HepG2 (cell line): Measurements from ENCODE around the gene TRAF5. TPM values are rescaled to one million over a fixed set of nuclear protein-coding genes. Genes with fewer than 3 reads are reported as not detected.
"Not testable (repeated sequence)": the region's sequence is repeated elsewhere in the genome, so short reads cannot be mapped to it uniquely, and the experiment has no call there.

ENCODE experiments used
- ATAC-seq: fragments of 200-7000 bp; cut with Tn5 transposase; 3 replicates; pipeline ENCODE4 v1.9.1; 2020; ENCODE audit warnings: mild to moderate bottlenecking, moderate library complexity
- BruUV-seq: library from RNA; stranded (reverse); fragments of 400-500 nt; replicated peaks from 2 replicates; lab custom pipeline; 2021; lab: Mats Ljungman, UMichigan
- CTCF ChIA-PET: fragments of 300-600 bp; formaldehyde crosslinking; extraction: SDS; loops from one replicate; lab custom pipeline; 2021; ENCODE audit warnings: low total read pairs, inconsistent platforms, low intra/inter-chr PET ratio; lab: Yijun Ruan, JAX
- POLR2A ChIA-PET: fragments of 350-600 bp; sonication (Branson Sonifier 250); formaldehyde crosslinking; loops from one replicate; lab custom pipeline; 2020; ENCODE audit warnings: antibody characterized with exemption, inconsistent platforms; lab: Yijun Ruan, JAX
- DNase-seq: peaks from one replicate; pipeline ENCODE4 v3.0.0-alpha.2; 2015; ENCODE audit warnings: low spot score
- FAIRE-seq: peaks from 3 replicates; lab custom pipeline; 2011; peaks lifted over from hg19 to GRCh38; lab: Jason Lieb, UNC
- H2AFZ ChIP-seq: one replicate; pipeline ENCODE4 v1.6.1; 2011; ENCODE audit warnings: low read length, inconsistent platforms
- H3K27ac ChIP-seq: fragments of 300-600 bp; 3 replicates; pipeline ENCODE4 v1.8.0; 2011; ENCODE audit warnings: mixed run types, mild to moderate bottlenecking, mixed read lengths, low read length, inconsistent platforms; ENCODE audit not compliant: insufficient read depth; ENCODE audit errors: extremely low read length
- H3K27me3 ChIP-seq, 2 experiments: fragments of 200-600 bp in 1 of 2; 2 replicates in 1 of 2; 3 replicates in 1 of 2; pipeline versions ENCODE4 v1.6.0 to v1.8.0; 2011; ENCODE audit warnings: low read length in 2 of 2, mild to moderate bottlenecking in 2 of 2, moderate library complexity in 2 of 2, inconsistent platforms in 1 of 2; ENCODE audit not compliant: insufficient read depth in 2 of 2, control insufficient read depth in 1 of 2
- H3K36me3 ChIP-seq, 2 experiments: fragments of 200-600 bp in 1 of 2; replicated peaks in 1 of 2; 2 replicates in 1 of 2; 3 replicates in 1 of 2; pipeline versions ENCODE4 v1.5.1 to v1.8.0; 2011; ENCODE audit warnings: low read length in 2 of 2, inconsistent platforms in 1 of 2; ENCODE audit not compliant: insufficient read depth in 2 of 2, control insufficient read depth in 1 of 2
- H3K4me1 ChIP-seq: 2 replicates; pipeline ENCODE4 v1.5.1; 2012; ENCODE audit warnings: low read length, inconsistent platforms; ENCODE audit not compliant: insufficient read depth
- H3K4me2 ChIP-seq: 2 replicates; pipeline ENCODE4 v1.6.0; 2011; ENCODE audit warnings: low read depth, low read length, inconsistent platforms
- H3K4me3 ChIP-seq, 3 experiments: fragments of 200-600 bp in 1 of 3; sonication (generic), shearing (Covaris generic) in 1 of 3; replicated peaks in 1 of 3; 2 replicates each; pipeline ENCODE4 v1.5.1; 2011 to 2016; ENCODE audit warnings: low read length in 3 of 3, inconsistent platforms in 2 of 3, low read depth in 2 of 3, mild to moderate bottlenecking in 2 of 3, control low read depth in 1 of 3, mixed read lengths in 1 of 3; ENCODE audit not compliant: insufficient read depth in 1 of 3
- H3K79me2 ChIP-seq: one replicate; pipeline ENCODE4 v1.6.1; 2011; ENCODE audit warnings: low read length, inconsistent platforms; ENCODE audit not compliant: insufficient read depth
- H3K9ac ChIP-seq: 2 replicates; pipeline ENCODE4 v1.6.0; 2011; ENCODE audit warnings: mild to moderate bottlenecking, low read depth, low read length, inconsistent platforms; ENCODE audit not compliant: insufficient read depth
- H3K9me3 ChIP-seq: 2 replicates; pipeline ENCODE4 v1.5.1; 2012; ENCODE audit warnings: mild to moderate bottlenecking, low read length
- H4K20me1 ChIP-seq: 2 replicates; pipeline ENCODE4 v1.6.0; 2011; ENCODE audit warnings: inconsistent platforms, mild to moderate bottlenecking, low read length, moderate library complexity; ENCODE audit not compliant: insufficient read depth
- ATF4 ChIP-seq, 2 experiments: fragments of 450-650 bp in 1 of 2; sonication (generic) in 1 of 2; formaldehyde crosslinking; IDR thresholded peaks; 2 replicates each; pipeline versions ENCODE4 v1.5.0 to v1.8.0; 2020 to 2022; ENCODE audit warnings: mild to moderate bottlenecking in 1 of 2, missing genetic modification reagents in 1 of 2
- GTF2F1 ChIP-seq: fragments of 150-350 bp; IDR thresholded peaks from 2 replicates; pipeline ENCODE4 v1.6.1; 2014; ENCODE audit warnings: low read length
- IKZF5 ChIP-seq: IDR thresholded peaks from 2 replicates; pipeline ENCODE4 v1.6.1; 2018; ENCODE audit warnings: missing genetic modification reagents, mild to moderate bottlenecking, missing compliant biosample characterization
- NCOA2 ChIP-seq: sonication (generic); formaldehyde crosslinking; IDR thresholded peaks from 2 replicates; pipeline ENCODE4 v1.8.0; 2022; ENCODE audit warnings: inconsistent platforms
- NFIC ChIP-seq: IDR thresholded peaks from 2 replicates; pipeline ENCODE4 v1.6.1; 2012; ENCODE audit warnings: mild to moderate bottlenecking, low read length, inconsistent platforms
- NR2F2 ChIP-seq: IDR thresholded peaks from 2 replicates; pipeline ENCODE4 v1.6.1; 2012; ENCODE audit warnings: low read depth, inconsistent platforms, borderline replicate concordance
- PAWR ChIP-seq: sonication (generic); formaldehyde crosslinking; IDR thresholded peaks from 2 replicates; pipeline ENCODE4 v1.4.0; 2020; ENCODE audit warnings: missing genetic modification reagents, mild to moderate bottlenecking, borderline replicate concordance
- PCBP2 ChIP-seq: fragments of 200-400 bp; formaldehyde crosslinking; optimal IDR thresholded peaks from 2 replicates; pipeline ENCODE3; 2018; ENCODE audit warnings: low read length, low read depth; ENCODE audit not compliant: poor library complexity, severe bottlenecking
- ZNF367 ChIP-seq: sonication (generic); formaldehyde crosslinking; IDR thresholded peaks from 2 replicates; pipeline ENCODE4 v1.4.0; 2020; ENCODE audit warnings: missing genetic modification reagents, borderline replicate concordance
- ZNF614 ChIP-seq: IDR thresholded peaks from 2 replicates; pipeline ENCODE4 v1.6.1; 2018; ENCODE audit warnings: missing biosample characterization, missing genetic modification reagents, inconsistent platforms, borderline replicate concordance
- WGBS: methylation state at CpG from one replicate; pipeline ENCODE4 v1.1.6; 2017; ENCODE audit warnings: low lambda C conversion rate; 5-methylcytosine and 5-hydroxymethylcytosine counted together
- in situ Hi-C: cut with HindIII; loops from 2 replicates; pipeline ENCODE4 v1.10.0; 2017; ENCODE audit warnings: low pct_unique_long_range_greater_than_20kb; ENCODE audit not compliant: extremely low pct_ligation_motif_present
- intact Hi-C: fragments of 100-400 bp; cut with micrococcal nuclease; formaldehyde crosslinking; loops from one replicate; pipeline ENCODE4 v1.10.0; 2022; ENCODE audit not compliant: unreplicated experiment
- polyA plus RNA-seq, 8 experiments: library from polyadenylated mRNA; depleted of rRNA in 3 of 8; stranded (reverse) in 7 of 8; unstranded in 1 of 8; fragments of >200 nt; fragmentation: Illumina TruSeq in 4 of 8; extraction: Trizol in 4 of 8; gene quantifications; 2 replicates each; pipeline versions ENCODE4 v1.2.1 to v1.2.3, GENCODE V29; 2011 to 2016; ENCODE audit warnings: low read depth in 4 of 8, missing spikeins in 1 of 8, mixed read lengths in 1 of 8; ENCODE audit not compliant: insufficient read depth in 1 of 8
- total RNA-seq, 5 experiments: library from RNA; depleted of rRNA; stranded (reverse); fragments of >200 nt; fragmentation: Illumina TruSeq; extraction: Trizol; gene quantifications; 2 replicates each; pipeline ENCODE4 v1.2.3, GENCODE V29; 2016; ENCODE audit warnings: low read depth in 1 of 5
- TF ChIP-seq, protein P1 (sequence below): sonication (generic); formaldehyde crosslinking; IDR thresholded peaks from 2 replicates; pipeline ENCODE4 v1.5.0; 2020; ENCODE audit warnings: mild to moderate bottlenecking, missing genetic modification reagents
- TF ChIP-seq, protein P2 (sequence below): sonication (generic); formaldehyde crosslinking; conservative IDR thresholded peaks from 2 replicates; pipeline ENCODE4 v1.8.0; 2022; ENCODE audit warnings: mild to moderate bottlenecking, moderate library complexity, missing genetic modification reagents

The TRAF5 gene
- total and polyA plus RNA-seq, 2 of the 13 experiments (the other 11 are each of a cell fraction or from before 2014, with no cell fraction given) = 0.27 to 1.6 TPM

- ATAC-seq (no peak), DNase-seq (no peak), FAIRE-seq (no peak)
- Histone ChIP-seq H3K4me3 (no peak overlapping the region), H3K4me2 (no peak overlapping the region), H4K20me1 (no peaks in the 10 kb centered on the region), H2AFZ (no peak overlapping the region), H3K27ac (no peak overlapping the region), H3K27me3 (no peaks in the 10 kb centered on the region), H3K79me2 (no peaks in the 10 kb centered on the region), H3K9me3 (no peaks in the 10 kb centered on the region), H3K4me1 (no peaks in the 10 kb centered on the region), H3K36me3 (0 out of 5 replicates have a peak, but pooled peaks cover 0 to 3% of the 10 kb centered on the region in 2 experiments), H3K9ac (no peak overlapping the region)
- intact Hi-C loops = no loop called here
- ChIA-PET POLR2A (no interaction called here), CTCF (no interaction called here)
- in situ Hi-C loops = no loop called here
- TF ChIP-seq PCBP2 (no peak), GTF2F1 (no peak), ZNF614 (CRISPR knock-in tag) (no peak), ZNF367 (CRISPR knock-in tag) (no peak), NR2F2 (no peak), IKZF5 (no peak), NFIC (no peak), PAWR (CRISPR knock-in tag) (no peak), NCOA2 (CRISPR knock-in tag) (no peak), ATF4 (CRISPR knock-in tag; IDR thresholded peaks at IDR 0.05) (no peak)
- TF ChIP-seq, protein P1, sequence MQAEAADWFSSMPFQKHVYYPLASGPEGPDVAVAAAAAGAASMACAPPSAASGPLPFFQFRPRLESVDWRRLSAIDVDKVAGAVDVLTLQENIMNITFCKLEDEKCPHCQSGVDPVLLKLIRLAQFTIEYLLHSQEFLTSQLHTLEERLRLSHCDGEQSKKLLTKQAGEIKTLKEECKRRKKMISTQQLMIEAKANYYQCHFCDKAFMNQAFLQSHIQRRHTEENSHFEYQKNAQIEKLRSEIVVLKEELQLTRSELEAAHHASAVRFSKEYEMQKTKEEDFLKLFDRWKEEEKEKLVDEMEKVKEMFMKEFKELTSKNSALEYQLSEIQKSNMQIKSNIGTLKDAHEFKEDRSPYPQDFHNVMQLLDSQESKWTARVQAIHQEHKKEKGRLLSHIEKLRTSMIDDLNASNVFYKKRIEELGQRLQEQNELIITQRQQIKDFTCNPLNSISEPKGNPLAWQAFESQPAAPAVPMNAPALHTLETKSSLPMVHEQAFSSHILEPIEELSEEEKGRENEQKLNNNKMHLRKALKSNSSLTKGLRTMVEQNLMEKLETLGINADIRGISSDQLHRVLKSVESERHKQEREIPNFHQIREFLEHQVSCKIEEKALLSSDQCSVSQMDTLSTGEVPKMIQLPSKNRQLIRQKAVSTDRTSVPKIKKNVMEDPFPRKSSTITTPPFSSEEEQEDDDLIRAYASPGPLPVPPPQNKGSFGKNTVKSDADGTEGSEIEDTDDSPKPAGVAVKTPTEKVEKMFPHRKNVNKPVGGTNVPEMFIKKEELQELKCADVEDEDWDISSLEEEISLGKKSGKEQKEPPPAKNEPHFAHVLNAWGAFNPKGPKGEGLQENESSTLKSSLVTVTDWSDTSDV (CRISPR knock-in tag) = no peak
- TF ChIP-seq, protein P2, sequence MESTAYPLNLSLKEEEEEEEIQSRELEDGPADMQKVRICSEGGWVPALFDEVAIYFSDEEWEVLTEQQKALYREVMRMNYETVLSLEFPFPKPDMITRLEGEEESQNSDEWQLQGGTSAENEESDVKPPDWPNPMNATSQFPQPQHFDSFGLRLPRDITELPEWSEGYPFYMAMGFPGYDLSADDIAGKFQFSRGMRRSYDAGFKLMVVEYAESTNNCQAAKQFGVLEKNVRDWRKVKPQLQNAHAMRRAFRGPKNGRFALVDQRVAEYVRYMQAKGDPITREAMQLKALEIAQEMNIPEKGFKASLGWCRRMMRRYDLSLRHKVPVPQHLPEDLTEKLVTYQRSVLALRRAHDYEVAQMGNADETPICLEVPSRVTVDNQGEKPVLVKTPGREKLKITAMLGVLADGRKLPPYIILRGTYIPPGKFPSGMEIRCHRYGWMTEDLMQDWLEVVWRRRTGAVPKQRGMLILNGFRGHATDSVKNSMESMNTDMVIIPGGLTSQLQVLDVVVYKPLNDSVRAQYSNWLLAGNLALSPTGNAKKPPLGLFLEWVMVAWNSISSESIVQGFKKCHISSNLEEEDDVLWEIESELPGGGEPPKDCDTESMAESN (CRISPR knock-in tag) = no peak
- no TSS peak for BruUV-seq
- WGBS = 69% methylated on average over 1 of the region's 1 CpG
Measured at GRCh38 chr1:211393203-211393602, 66.6 kb downstream of the TRAF5 start.

DNA sequence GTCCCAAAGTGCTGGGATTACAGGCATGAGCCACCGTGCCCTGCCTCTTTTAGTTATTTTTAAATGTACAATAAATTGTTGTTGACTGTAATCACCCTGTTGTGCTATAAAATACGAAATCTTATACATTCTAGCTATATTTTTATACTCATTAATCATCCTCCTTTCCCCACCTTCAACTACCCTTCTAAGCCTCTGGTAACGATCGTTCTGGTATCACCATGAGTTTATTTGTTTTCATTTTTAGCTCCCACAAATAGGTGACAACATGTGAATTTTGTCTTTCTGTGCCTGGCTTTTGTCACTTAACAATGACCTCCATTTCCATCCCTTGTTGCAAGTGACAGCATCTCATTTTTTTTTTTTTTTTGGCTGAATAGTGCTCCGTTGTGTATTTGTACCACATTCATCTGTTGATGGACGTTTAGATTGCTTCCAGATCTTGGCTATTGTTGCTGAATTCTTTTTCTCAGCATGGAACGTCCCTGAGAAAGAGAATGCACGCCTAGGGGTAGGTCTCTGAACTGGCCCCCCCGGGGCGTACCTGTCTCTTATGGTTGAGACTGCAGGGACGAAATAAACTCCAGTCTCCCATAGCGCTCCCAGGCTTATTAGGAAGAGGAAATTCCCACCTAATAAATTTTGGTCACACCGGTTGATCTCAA is 71.8 kb downstream of the TRAF5 start:
- intact Hi-C loops = not testable (repeated sequence)

More for the DNA sequence above, 71.8 kb downstream of the TRAF5 start:
- BruUV-seq, H3K4me1 ChIP-seq, H2AFZ ChIP-seq, ATAC-seq, H3K79me2 ChIP-seq, H3K9ac ChIP-seq, H3K9me3 ChIP-seq, H4K20me1 ChIP-seq, H3K4me3 ChIP-seq, CTCF ChIA-PET, POLR2A ChIA-PET, H3K4me2 ChIP-seq, H3K36me3 ChIP-seq, DNase-seq, H3K27ac ChIP-seq, in situ Hi-C loops, FAIRE-seq, H3K27me3 ChIP-seq: not testable (repeated sequence)
- WGBS = 91% methylated on average over 13 of the region's 13 CpGs
